CD4-positive, CD25-positive, alpha-beta regulatory T cell (primary cell): ENCODE measurements around the gene MEMO1. TPM values are rescaled to one million over a fixed set of nuclear protein-coding genes. Genes with fewer than 3 reads are reported as not detected.
"Not testable (repeated sequence)": the region's sequence is repeated elsewhere in the genome, so short reads cannot be mapped to it uniquely, and the experiment has no call there.

ENCODE experiments used
- ATAC-seq, 2 donors: fragments of 150-1000 bp; cut with Tn5 transposase; one replicate each; pipeline ENCODE4 v1.10.0; 2021; ENCODE audit warnings: low read depth in 2 of 2, moderate number of reproducible peaks in 2 of 2, moderate library complexity in 1 of 2
- DNase-seq, 3 donors: peaks; one replicate each; pipeline versions ENCODE4 v3.0.0 to v3.0.0-alpha.2; 2012 to 2022; ENCODE audit warnings: mixed read lengths in 1 of 3
- H3K27ac ChIP-seq: one replicate; pipeline ENCODE4 v1.7.0; 2013; ENCODE audit warnings: mild to moderate bottlenecking, low read length; ENCODE audit not compliant: insufficient read depth, poor library complexity, severe bottlenecking
- H3K27me3 ChIP-seq: one replicate; pipeline ENCODE4 v1.7.0; 2013; ENCODE audit warnings: low read length; ENCODE audit not compliant: control insufficient read depth, insufficient read depth
- H3K36me3 ChIP-seq: one replicate; pipeline ENCODE4 v1.7.0; 2013; ENCODE audit warnings: mild to moderate bottlenecking, low read length, moderate library complexity; ENCODE audit not compliant: control insufficient read depth, insufficient read depth
- H3K4me1 ChIP-seq: 2 replicates; pipeline ENCODE4 v1.7.0; 2013; ENCODE audit warnings: mild to moderate bottlenecking, low read length; ENCODE audit not compliant: insufficient read depth, control insufficient read depth, poor library complexity, severe bottlenecking
- H3K4me3 ChIP-seq: one replicate; pipeline ENCODE4 v1.7.0; 2013; ENCODE audit warnings: low read depth, mild to moderate bottlenecking, low read length, moderate library complexity
- H3K9me3 ChIP-seq, 2 experiments: 1 replicate in 1 of 2; 2 replicates in 1 of 2; pipeline ENCODE4 v1.7.0; 2013; ENCODE audit warnings: low read length in 2 of 2, mild to moderate bottlenecking in 1 of 2, moderate library complexity in 1 of 2; ENCODE audit not compliant: control insufficient read depth in 2 of 2
- H3K27ac Mint-ChIP-seq, 3 donors: one replicate each; pipeline ENCODE4 v1.8.0; 2020 to 2022; ENCODE audit warnings: mild to moderate bottlenecking in 3 of 3, mixed read lengths in 3 of 3, moderate library complexity in 2 of 3
- H3K27me3 Mint-ChIP-seq: one replicate; pipeline ENCODE4 v1.8.0; 2022; ENCODE audit warnings: mild to moderate bottlenecking, mixed read lengths
- H3K36me3 Mint-ChIP-seq: one replicate; pipeline ENCODE4 v1.8.0; 2020; ENCODE audit warnings: mixed read lengths
- H3K4me1 Mint-ChIP-seq, 4 donors: one replicate each; pipeline ENCODE4 v1.8.0; 2020 to 2022; ENCODE audit warnings: mixed read lengths in 4 of 4, mild to moderate bottlenecking in 1 of 4
- H3K4me3 Mint-ChIP-seq, 4 donors: one replicate each; pipeline ENCODE4 v1.8.0; 2020 to 2022; ENCODE audit warnings: mild to moderate bottlenecking in 4 of 4, mixed read lengths in 4 of 4, moderate library complexity in 3 of 4
- H3K9me3 Mint-ChIP-seq, 7 donors: one replicate each; pipeline ENCODE4 v1.8.0; 2020 to 2022; ENCODE audit warnings: mixed read lengths in 7 of 7, mild to moderate bottlenecking in 3 of 7, moderate library complexity in 2 of 7
- polyA plus RNA-seq, 4 donors: library from polyadenylated mRNA; unstranded; fragments of 300-500 nt; fragmentation: Illumina TruSeq; gene quantifications; one replicate each; pipeline ENCODE4 v1.2.3, GENCODE V29; 2021
- total RNA-seq: library from RNA; stranded (reverse); gene quantifications from one replicate; pipeline ENCODE4 v1.2.3, GENCODE V29; 2022

MEMO1 gene
- total and polyA plus RNA-seq, 5 donors from 2014 or later, result 26.2 to 54.2 (median 41.6) TPM

DNA sequence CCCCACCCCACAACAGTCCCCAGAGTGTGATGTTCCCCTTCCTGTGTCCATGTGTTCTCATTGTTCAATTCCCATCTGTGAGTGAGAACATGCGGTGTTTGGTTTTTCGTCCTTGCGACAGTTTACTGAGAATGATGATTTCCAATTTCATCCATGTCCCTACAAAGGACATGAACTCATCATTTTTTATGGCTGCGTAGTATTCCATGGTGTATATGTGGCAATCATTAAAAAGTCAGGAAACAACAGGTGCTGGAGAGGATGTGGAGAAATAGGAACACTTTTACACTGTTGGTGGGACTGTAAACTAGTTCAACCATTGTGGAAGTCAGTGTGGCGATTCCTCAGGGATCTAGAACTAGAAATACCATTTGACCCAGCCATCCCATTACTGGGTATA is 168.7 kb downstream of the MEMO1 start:
- DNase-seq, H3K4me1 Mint-ChIP-seq, H3K27me3 Mint-ChIP-seq, H3K9me3 ChIP-seq, H3K36me3 ChIP-seq, H3K36me3 Mint-ChIP-seq, ATAC-seq, H3K27ac ChIP-seq, H3K27ac Mint-ChIP-seq, H3K4me3 Mint-ChIP-seq, H3K4me1 ChIP-seq, H3K27me3 ChIP-seq, H3K9me3 Mint-ChIP-seq, H3K4me3 ChIP-seq: not testable (repeated sequence)

DNA sequence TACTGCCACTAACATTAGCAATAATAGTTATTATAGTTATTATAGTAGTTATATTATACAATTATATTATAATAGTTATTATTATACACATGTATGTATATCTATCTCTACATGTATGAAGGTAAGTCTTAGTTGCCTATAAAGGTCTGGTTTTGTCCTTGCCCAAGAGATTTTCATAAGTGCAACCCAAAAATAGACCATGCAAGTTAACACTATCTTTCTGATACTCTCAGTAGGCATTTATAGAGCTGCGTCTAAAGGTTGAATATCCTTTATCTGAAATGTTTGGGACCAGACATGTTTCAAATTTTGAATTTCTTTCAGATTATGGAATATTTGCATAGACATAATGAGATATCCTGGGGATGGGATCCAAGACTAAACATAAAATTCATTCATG is 175.4 kb downstream of the MEMO1 start:
- Histone ChIP-seq H3K4me1 (no peaks in the 10 kb centered on the region), H3K36me3 (no peaks in the 10 kb centered on the region), H3K4me3 (no peak overlapping the region), H3K27me3 (no peaks in the 10 kb centered on the region), H3K27ac (no peak overlapping the region), H3K9me3 (no peaks in the 10 kb centered on the region)
- Mint-ChIP-seq H3K27me3 (no peaks in the 10 kb centered on the region), H3K27ac (no peak overlapping the region), H3K4me1 (peaks cover 0 to 2% (median 0%) of the 10 kb centered on the region in 4 donors), H3K9me3 (peaks cover 0 to 2% (median 0%) of the 10 kb centered on the region in 7 donors), H3K4me3 (no peak overlapping the region), H3K36me3 (no peaks in the 10 kb centered on the region)
- ATAC-seq (no peak), DNase-seq (no peak)

DNA sequence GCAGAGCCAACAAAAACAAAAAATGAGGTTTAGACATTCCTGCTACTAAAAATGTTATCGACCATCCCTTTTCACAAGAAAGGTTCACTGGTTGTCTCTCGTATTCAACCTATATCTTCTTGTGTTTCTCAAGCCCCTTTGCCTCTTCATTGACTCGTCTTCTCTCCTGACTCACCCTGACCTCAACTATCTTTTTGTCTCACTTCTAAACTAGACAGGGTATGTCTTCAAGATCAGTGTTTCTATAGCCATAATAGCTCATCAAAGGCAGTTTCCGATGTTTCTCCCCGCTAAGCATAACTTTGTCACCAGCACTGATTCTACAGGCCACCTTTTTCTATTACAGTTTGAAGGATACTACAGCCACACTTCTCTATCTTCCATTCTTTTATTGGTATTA is 178.4 kb downstream of the MEMO1 start:
- no peaks in the 10 kb centered on the region for H3K36me3 ChIP-seq
- H3K27me3 ChIP-seq, result peaks cover 2% of the 10 kb centered on the region
- Mint-ChIP-seq H3K27me3 (peaks cover 7% of the 10 kb centered on the region), H3K4me3 (no peak overlapping the region), H3K36me3 (no peaks in the 10 kb centered on the region), H3K27ac (no peak overlapping the region), H3K9me3 (peaks cover 0 to 7% (median 5%) of the 10 kb centered on the region in 7 donors), H3K4me1 (peaks cover 0 to 2% (median 0%) of the 10 kb centered on the region in 4 donors)
- H3K9me3 ChIP-seq, result peaks cover 2 to 10% of the 10 kb centered on the region in 2 experiments
- H3K27ac ChIP-seq, result no peak overlapping the region
- no peak for ATAC-seq
- no peak overlapping the region for H3K4me3 ChIP-seq
- DNase-seq, result no peak
- no peaks in the 10 kb centered on the region for H3K4me1 ChIP-seq

DNA sequence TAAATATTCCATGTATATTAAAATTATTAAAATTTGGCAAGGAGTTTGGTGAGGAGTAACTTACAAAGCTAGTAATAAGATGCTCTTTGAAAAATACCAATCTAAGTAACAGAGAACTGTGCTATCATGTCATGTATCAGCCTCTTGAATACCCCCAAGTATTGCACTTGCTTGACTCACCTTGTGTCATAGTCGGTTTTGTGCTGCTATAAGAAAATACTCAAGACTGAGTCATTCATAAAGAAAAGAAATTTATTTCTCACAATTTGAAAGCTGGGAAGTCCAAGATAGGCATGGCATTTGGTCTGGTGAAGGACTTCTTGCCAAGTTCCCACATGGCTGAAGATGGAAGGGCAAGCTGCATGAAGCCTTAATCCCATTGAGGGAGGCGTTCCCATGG is 179.2 kb downstream of the MEMO1 start:
- Histone ChIP-seq H3K27ac (no peak overlapping the region), H3K36me3 (no peaks in the 10 kb centered on the region), H3K9me3 (peaks cover 2 to 10% of the 10 kb centered on the region in 2 experiments), H3K4me1 (no peaks in the 10 kb centered on the region), H3K4me3 (no peak overlapping the region), H3K27me3 (peaks cover 2% of the 10 kb centered on the region)
- Mint-ChIP-seq H3K36me3 (no peaks in the 10 kb centered on the region), H3K9me3 (peaks cover 2 to 10% (median 5%) of the 10 kb centered on the region in 7 donors), H3K4me1 (peaks cover 0 to 2% (median 0%) of the 10 kb centered on the region in 4 donors), H3K27me3 (peaks cover 9% of the 10 kb centered on the region), H3K4me3 (no peak overlapping the region), H3K27ac (no peak overlapping the region)
- ATAC-seq (no peak), DNase-seq (no peak)

DNA sequence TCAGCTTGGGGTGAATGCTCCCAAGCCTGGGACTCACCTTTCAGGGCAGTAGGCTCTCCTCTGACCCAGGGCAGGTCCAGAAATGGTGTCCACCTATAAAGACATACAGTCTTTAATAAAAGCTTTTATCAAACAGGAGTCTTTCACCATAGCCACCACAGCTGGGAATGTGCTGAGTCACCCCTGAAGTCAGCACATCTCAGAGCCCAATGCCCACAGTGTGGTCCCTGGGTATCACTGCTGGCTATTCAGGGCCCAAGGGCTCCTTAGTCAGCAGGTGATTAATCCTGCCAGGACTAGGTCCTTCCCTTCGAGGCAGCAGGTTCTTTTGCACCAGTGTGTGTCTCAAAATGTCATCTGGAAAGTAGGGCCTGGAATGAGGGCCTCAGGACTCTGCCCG is 181.9 kb downstream of the MEMO1 start:
- H3K4me1 Mint-ChIP-seq, result no peaks in the 10 kb centered on the region
- Histone ChIP-seq H3K27me3 (peaks cover 2% of the 10 kb centered on the region), H3K9me3 (peaks cover 2 to 10% of the 10 kb centered on the region in 2 experiments), H3K4me3 (no peak overlapping the region), H3K27ac (no peak overlapping the region), H3K36me3 (no peaks in the 10 kb centered on the region), H3K4me1 (no peaks in the 10 kb centered on the region)
- H3K27me3 Mint-ChIP-seq, result peaks cover 9% of the 10 kb centered on the region
- DNase-seq (no peak), ATAC-seq (no peak)
- H3K36me3 Mint-ChIP-seq, result no peaks in the 10 kb centered on the region
- H3K9me3 Mint-ChIP-seq, result peaks cover 4 to 16% (median 8%) of the 10 kb centered on the region in 7 donors
- H3K4me3 Mint-ChIP-seq, result no peak overlapping the region
- no peak overlapping the region for H3K27ac Mint-ChIP-seq

DNA sequence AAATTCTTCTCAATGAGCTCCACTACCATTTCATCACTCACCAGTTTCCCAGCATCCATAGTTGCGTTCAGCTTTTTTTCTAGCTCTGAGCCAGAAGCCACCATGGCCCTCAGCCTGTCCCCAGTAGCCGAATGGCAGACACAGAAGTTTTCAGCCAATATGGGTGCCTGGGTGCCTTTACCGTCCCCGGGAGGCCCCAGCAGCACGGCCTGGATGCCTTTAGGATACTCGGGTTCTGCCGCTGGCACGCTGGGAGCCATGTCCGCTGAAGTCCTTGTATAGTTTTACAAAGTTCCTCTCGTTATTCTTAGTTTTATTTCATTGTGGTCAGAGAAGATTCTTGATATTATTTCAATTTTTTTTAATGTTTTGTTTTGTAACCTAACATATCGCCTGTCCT is 187.2 kb downstream of the MEMO1 start:
- Mint-ChIP-seq H3K27me3 (peaks cover 9% of the 10 kb centered on the region), H3K27ac (no peak overlapping the region), H3K36me3 (no peaks in the 10 kb centered on the region), H3K9me3 (peaks cover 8 to 31% (median 10%) of the 10 kb centered on the region in 7 donors), H3K4me3 (no peak overlapping the region), H3K4me1 (no peaks in the 10 kb centered on the region)
- Histone ChIP-seq H3K27me3 (peaks cover 2% of the 10 kb centered on the region), H3K27ac (no peak overlapping the region), H3K9me3 (peaks cover 3 to 7% of the 10 kb centered on the region in 2 experiments), H3K4me1 (no peaks in the 10 kb centered on the region), H3K4me3 (no peak overlapping the region), H3K36me3 (no peaks in the 10 kb centered on the region)
- no peak for DNase-seq
- ATAC-seq, result no peak

DNA sequence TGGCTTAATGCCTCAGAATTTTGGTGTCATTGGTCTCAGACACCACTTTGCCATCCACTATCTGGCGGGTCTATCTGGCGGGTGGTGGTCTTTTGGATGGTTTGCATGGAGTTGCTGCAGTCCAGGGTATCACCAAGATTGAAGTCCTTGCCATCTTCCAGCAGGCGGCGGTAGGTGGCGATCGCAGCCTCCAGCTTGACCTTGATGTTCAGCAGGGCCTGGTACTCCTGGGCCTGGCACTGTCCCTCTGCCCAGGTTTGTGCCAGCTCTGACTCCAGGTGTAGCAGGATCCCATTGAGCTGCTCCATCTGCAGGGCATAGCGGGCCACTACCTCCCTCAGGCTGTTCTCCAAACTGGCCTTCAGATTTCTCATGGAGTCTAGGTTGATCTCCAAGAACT is 188.2 kb downstream of the MEMO1 start:
- Mint-ChIP-seq H3K36me3 (peaks cover 4% of the 10 kb centered on the region), H3K27me3 (peaks cover 5% of the 10 kb centered on the region), H3K27ac (no peak overlapping the region), H3K4me3 (no peak overlapping the region), H3K4me1 (no peaks in the 10 kb centered on the region), H3K9me3 (peaks cover 8 to 30% (median 12%) of the 10 kb centered on the region in 7 donors)
- H3K9me3 ChIP-seq, result peaks cover 3 to 7% of the 10 kb centered on the region in 2 experiments
- H3K36me3 ChIP-seq, result no peaks in the 10 kb centered on the region
- peaks cover 2% of the 10 kb centered on the region for H3K27me3 ChIP-seq
- ATAC-seq, result no peak
- no peak overlapping the region for H3K4me3 ChIP-seq
- no peak for DNase-seq
- H3K27ac ChIP-seq, result no peak overlapping the region
- no peaks in the 10 kb centered on the region for H3K4me1 ChIP-seq
